NCI-H524 (cell line): Measurements from ENCODE around the gene AP5S1.
A peak's percentile ranks its signal among the peaks of the same experiment; 100 is the strongest.
"Not testable (repeated sequence)": the region's sequence is repeated elsewhere in the genome, so short reads cannot be mapped to it uniquely, and the experiment has no call there.

Source experiments
- DNase-seq, 2 experiments: peaks; one replicate each; lab custom pipeline; 2025; lab: John Stamatoyannopoulos, UW

The AP5S1 gene

DNA sequence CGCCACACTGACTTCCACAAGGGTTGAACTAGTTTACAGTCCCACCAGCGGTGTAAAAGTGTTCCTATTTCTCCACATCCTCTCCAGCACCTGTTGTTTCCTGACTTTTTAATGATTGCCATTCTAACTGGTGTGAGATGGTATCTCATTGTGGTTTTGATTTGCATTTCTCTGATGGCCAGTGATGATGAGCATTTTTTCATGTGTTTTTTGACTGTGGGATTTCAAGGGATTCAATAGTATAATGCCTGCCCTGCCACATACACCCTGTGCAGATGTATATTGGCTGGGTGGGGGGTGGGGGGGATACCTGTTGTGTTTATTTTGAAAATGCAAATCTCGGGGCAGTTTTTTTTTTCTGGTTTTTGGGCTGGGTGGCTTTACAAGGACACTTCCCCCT lies 26.2 kb upstream of the AP5S1 start:
- not testable (repeated sequence) for DNase-seq

GRCh38 chr20:3794701-3795420 lies 25.5 kb upstream of the AP5S1 start:
- DNase-seq = no peak

DNA sequence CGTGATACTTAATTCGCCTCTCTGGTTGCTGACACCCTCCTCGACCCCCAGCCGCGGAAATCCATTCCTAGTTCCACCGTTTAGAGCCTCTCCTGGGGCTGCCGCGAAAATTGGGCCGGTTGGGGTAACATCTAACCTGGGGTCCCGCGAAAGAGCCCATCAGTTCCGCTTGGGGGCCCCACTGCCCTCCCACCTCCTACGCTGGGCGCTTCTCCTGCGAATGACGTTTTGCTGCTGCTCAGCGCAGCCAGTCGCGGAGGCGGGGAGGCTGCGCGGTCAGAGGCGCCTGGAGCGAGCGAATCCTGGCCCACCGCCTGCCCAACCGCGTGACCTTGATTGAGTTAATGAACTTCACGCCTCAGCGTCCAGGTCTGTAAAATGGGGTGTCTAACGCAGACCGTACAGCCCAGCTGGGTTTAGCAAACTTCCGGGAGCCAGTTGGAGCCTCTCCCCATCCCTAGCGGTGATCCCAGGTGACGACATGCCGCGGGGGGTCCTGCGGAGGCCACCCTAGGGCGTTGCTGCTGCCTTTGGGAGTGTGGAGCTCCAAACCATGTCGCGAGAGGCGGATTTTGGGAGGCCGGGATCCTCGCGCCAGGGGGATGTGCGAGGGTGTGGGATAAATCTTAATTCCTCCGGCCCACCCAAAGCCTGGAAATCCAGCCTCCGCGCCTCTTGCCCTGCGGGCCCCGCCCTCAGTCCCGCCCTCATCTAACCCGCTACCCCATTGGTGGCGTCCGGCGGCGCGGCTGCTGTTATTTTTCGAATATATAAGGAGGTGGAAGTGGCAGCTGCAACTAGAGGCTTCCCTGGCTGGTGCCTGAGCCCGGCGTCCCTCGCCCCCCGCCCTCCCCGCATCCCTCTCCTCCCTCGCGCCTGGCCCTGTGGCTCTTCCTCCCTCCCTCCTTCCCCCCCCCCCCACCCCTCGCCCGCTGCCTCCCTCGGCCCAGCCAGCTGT lies 24.6 kb upstream of the AP5S1 start, which contains the start of gene CDC25B:
Gene CDC25B, plus strand, starts transcription at position 800 of the 958 bp plus-strand sequence. CDS start 222 bp downstream, outside the sequence.
- peak; percentile 89 to 97 for DNase-seq

- no peak for DNase-seq
Observed at GRCh38 chr20:3796477-3797225, 23.7 kb upstream of the AP5S1 start.

GRCh38 chr20:3797226-3797545 lies 23.2 kb upstream of the AP5S1 start:
- DNase-seq = no peak

DNA sequence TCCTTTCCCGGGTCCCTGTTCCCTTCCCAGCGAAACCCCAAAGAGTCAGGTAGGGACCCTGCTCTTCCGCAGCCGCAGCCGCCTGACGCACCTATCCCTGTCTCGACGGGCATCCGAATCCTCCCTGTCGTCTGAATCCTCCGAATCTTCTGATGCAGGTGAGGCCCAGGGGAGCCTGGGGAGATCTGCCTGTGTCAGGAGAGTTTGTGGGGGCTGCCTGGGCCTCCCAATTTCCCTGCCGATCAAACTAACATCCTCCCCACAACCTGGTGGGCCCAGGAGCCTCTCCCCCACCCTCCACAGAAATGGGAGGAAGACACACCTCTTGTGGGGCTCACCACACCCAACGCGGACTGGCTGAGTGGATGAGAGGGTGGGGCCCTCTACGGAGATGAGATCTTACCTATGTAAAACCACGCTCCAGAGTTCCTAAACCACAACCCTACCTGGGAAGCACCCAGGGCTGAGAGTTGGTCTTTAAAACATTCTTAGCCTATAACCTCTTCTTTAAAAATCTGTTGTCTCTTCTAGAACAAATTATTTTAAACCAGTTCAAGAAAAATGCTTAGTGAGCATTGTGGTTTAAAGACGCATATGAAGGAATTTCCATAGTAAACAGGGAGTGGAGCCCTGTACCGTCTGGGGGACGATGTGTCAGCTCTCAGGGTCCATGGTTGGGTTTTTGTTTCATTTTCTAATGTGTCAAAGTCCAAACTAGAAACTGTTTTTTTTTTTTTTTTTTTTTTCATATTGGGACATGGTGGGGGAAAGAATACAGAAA lies 22.6 kb upstream of the AP5S1 start:
- DNase-seq = no peak

- DNase-seq = no peak
Observed at GRCh38 chr20:3798373-3798768, 22.0 kb upstream of the AP5S1 start.

DNA sequence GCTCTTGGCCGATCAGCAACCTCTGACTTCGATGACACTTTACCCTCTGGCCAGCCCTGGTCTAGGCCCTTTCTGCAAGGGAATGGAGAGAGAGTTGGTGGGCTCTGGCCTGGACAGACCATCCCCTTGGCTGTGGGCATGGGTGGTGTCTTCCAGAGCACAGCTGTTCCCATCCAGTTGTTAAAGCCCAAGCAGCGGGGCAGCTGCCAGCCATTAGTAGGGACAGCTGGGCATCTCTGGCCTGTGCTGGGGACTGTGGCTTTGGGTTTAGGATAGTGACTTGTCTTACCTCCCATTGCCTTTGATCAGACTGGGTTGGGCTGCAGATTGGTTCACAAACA lies 21.5 kb upstream of the AP5S1 start:
- DNase-seq = no peak

- no peak for DNase-seq
Observed at GRCh38 chr20:3800256-3800877, 20.0 kb upstream of the AP5S1 start.

GRCh38 chr20:3800878-3801260 lies 19.5 kb upstream of the AP5S1 start:
- no peak for DNase-seq

- DNase-seq = no peak
Observed at GRCh38 chr20:3801299-3801698, 19.0 kb upstream of the AP5S1 start.

GRCh38 chr20:3801846-3802245 lies 18.5 kb upstream of the AP5S1 start:
- no peak for DNase-seq

DNA sequence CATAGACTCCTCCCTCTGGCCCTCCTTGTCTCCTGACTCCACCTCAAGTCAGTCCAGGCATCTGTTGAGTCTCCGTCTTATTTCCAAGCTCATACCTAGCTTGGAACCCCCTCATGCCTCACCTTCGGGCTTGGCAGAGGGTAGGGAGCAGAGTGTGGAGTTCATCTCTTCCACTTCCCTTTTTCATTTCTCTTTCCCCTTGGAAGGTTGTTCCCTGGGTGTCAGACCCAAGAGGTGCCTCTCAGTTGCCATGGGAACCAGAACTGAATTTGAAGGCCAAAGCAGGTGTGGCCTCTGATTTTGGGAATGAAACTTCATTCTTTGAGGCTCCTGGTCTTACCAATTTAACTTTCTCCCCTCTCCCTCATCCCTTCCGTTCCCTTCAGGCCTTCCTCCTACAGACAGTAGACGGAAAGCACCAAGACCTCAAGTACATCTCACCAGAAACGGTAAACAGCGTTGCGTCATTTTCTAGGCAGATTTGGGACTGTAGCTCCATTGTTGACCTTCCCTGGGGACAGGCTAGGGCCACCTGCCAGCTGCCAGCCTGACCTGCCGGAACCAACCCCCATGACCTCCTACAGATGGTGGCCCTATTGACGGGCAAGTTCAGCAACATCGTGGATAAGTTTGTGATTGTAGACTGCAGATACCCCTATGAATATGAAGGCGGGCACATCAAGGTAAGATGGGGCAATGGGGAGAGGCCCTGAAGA lies 17.7 kb upstream of the AP5S1 start:
- DNase-seq = no peak

- no peak for DNase-seq
Observed at GRCh38 chr20:3803289-3803688, 17.1 kb upstream of the AP5S1 start.

DNA sequence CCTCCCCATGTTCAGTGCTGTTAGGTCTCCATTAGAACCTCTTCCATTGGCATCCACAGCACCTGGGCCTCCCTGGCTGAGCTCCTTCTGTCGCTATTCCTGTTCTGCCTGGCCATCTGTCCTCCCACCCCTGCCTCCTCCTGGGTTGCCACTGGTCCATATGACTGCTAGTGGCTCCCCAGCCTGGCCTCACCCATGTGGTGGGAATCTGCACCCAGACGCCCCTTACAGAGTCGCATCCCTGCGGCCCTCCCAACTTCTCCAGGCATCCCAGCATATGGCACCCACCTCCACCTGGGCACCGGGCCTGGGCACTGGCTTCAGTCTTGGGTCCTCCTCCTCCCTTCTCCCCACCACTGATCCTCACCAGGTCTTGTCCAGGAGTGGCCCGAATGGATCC lies 16.5 kb upstream of the AP5S1 start:
- DNase-seq = peak in 1 of 2 experiments; percentile 29

- DNase-seq = no peak
Observed at GRCh38 chr20:3804254-3804751, 16.0 kb upstream of the AP5S1 start.

- DNase-seq = no peak
Observed at GRCh38 chr20:3804781-3805180, 15.6 kb upstream of the AP5S1 start.

DNA sequence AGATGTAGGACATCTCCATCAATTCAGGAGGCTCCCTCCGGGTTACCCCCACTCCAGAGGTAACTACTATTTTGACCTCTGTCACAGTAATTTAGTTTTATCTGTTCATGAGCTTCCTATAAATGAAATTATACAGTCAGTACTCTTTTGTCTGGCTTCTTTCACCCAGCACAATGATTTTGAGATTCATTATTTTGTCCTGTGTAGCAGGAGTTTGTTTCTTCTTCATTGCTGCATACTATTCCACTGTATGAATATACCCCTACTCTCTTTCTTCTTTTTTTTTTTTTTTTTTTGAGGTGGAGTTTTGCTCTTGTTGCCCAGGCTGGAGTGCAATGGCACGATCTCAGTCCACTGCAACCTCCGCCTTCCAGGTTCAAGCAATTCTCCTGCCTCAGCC lies 11.8 kb upstream of the AP5S1 start:
- no peak for DNase-seq

- DNase-seq = no peak
Observed at GRCh38 chr20:3811467-3812258, 8.7 kb upstream of the AP5S1 start.

GRCh38 chr20:3812259-3812681 lies 8.1 kb upstream of the AP5S1 start:
- no peak for DNase-seq
